ENCODE data around the gene SPATA32. TPM values are rescaled to one million over a fixed set of nuclear protein-coding genes. Genes with fewer than 3 reads are reported as not detected.

The SPATA32 gene
- total RNA-seq, 1 experiment from 2014 or later = 0.15 TPM

DNA sequence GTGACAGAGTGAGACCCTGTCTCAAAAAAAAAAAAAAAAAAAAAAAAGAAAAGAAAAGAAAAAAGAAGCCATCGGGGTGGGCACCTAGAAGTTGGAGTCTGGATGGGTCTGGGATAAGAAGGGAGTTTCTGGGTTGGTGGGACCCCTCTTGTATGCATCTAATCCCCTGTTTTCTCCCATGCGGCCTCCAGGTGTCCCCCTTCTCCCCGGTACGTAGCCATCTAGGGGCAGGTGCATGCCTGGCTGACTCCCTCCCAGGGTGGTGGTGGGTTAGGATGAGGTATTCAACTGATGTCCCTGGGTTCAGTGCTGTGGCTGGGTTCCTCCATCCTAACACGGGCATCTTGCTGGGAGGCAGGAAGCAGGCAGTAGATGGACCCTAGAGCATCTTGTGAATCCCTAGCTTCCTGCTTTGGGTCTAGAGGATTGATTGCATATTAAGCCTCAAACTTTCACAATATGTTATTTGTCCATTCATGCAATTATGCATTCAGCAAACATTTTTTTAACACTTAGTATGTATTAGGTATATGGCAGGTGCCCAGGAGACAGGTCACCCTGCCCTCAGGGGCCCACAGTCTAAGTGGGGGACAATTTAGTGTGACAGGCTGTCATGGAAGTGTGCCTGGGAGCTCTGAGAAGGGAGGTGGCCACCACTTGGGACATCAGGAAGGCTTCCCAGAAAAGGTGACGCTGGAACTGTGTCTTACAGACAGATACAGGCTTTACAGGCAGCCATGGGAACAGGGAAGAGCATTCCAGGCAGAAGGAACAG, 27.1 kb downstream of the SPATA32 start:
- CTCF ChIA-PET = interaction anchor here (0.7 to 3.4 kb wide), 12 partner anchors 9 to 190 kb away, joined by 3 to 34 read pairs (median 4); partner anchors contain the start of genes ACBD4 and MAP3K14
- no peaks in the 10 kb centered on the region for H3K9me2 ChIP-seq (ENCODE audit: insufficient read depth)
- H3K4me3 ChIP-seq (replicated peaks in 1 of 2; ENCODE audit: low read depth in 1 of 2, low read length in 2 of 2) = no peak overlapping the region
- RAD21 ChIA-PET (ENCODE audit: low non-redundant PET in 1 of 2, low total read pairs in 2 of 2, uncharacterized antibody in 2 of 2, unreplicated experiment in 2 of 2) = interaction anchor here in 1 of 2 experiments (1.9 kb wide), 1 partner anchor 16 kb away, joined by 5 read pairs; no protein-coding TSS in a partner anchor
- peak; percentile 57 for ATAC-seq
- TF ChIP-seq, protein P1, sequence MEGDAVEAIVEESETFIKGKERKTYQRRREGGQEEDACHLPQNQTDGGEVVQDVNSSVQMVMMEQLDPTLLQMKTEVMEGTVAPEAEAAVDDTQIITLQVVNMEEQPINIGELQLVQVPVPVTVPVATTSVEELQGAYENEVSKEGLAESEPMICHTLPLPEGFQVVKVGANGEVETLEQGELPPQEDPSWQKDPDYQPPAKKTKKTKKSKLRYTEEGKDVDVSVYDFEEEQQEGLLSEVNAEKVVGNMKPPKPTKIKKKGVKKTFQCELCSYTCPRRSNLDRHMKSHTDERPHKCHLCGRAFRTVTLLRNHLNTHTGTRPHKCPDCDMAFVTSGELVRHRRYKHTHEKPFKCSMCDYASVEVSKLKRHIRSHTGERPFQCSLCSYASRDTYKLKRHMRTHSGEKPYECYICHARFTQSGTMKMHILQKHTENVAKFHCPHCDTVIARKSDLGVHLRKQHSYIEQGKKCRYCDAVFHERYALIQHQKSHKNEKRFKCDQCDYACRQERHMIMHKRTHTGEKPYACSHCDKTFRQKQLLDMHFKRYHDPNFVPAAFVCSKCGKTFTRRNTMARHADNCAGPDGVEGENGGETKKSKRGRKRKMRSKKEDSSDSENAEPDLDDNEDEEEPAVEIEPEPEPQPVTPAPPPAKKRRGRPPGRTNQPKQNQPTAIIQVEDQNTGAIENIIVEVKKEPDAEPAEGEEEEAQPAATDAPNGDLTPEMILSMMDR (IDR thresholded peaks at IDR 0.05 in 2 of 3, conservative IDR thresholded peaks at IDR 0.05 in 1 of 3; ENCODE audit: borderline replicate concordance in 1 of 3, insufficient read depth in 1 of 3, low read depth in 2 of 3, low read length in 2 of 3) = peak; percentile 50 to 66 (median 57); a peak in 5 of 6 replicates
- no peak for TF ChIP-seq EZH2phosphoT487 (IDR thresholded peaks at IDR 0.05; ENCODE audit: borderline replicate concordance)
- POLR2A ChIA-PET = interaction anchor here (0.7 kb wide), 1 partner anchor 64 kb away, joined by 4 read pairs; no protein-coding TSS in a partner anchor
- H3K27me3 ChIP-seq (ENCODE audit: insufficient read depth, low read length) = no peaks in the 10 kb centered on the region
- no peak overlapping the region for H2AFZ ChIP-seq (ENCODE audit: low read depth, low read length, poor library complexity, severe bottlenecking)
- H4K20me1 ChIP-seq (ENCODE audit: insufficient read depth) = no peaks in the 10 kb centered on the region
- H3K9ac ChIP-seq (ENCODE audit: low read length) = no peak overlapping the region
- no peak overlapping the region for H3K4me2 ChIP-seq (ENCODE audit: low read length)
- no peaks in the 10 kb centered on the region for H3K36me3 ChIP-seq (ENCODE audit: control insufficient read depth in 1 of 2, insufficient read depth in 2 of 2, low read length in 2 of 2)
- intact Hi-C loops (cut with micrococcal nuclease) = loop anchor here (1.0 kb wide), 3 partner anchors 16 to 150 kb away; partner anchors contain the start of gene ACBD4
- DNase-seq (ENCODE audit: low read depth, low spot score) = no peak
- no peak overlapping the region for H3K27ac ChIP-seq (ENCODE audit: low read depth, low read length)
- no TSS peak for BruUV-seq (replicated peaks)
- no peaks in the 10 kb centered on the region for H3K79me2 ChIP-seq (ENCODE audit: insufficient read depth, low read length)
- peaks cover 15 to 27% of the 10 kb centered on the region in 2 experiments for H3K4me1 ChIP-seq (ENCODE audit: control insufficient read depth in 1 of 2, insufficient read depth in 2 of 2, low read length in 2 of 2)
- no peaks in the 10 kb centered on the region for H3K9me3 ChIP-seq (ENCODE audit: control insufficient read depth in 1 of 2, insufficient read depth in 1 of 2, low read depth in 1 of 2, low read length in 2 of 2)

DNA sequence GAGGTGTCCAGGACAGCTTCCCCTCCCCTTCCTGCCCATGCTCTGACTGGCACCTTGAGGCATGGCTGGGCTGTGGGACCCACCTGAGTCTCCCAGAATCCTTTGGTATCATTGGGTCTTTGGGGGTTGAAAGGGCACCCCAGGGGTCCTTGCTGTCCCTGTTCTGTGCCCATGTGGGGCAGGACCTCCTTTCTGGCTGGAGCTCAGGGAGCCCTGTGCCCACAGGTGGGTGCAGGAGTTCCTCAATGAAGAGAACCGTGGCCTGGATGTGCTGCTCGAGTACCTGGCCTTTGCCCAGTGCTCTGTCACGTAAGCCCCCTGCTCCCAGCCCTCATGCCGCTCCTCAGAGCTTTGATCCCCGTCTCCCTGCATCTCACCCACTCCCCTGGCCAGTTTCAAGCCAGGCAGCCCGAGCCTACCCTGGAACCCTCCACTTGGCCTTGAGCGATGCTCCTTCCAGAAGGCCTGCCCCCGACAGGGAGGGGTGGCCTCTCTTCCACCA, 28.4 kb downstream of the SPATA32 start:
- no peak for ATAC-seq

More for the DNA sequence above, 28.4 kb downstream of the SPATA32 start:
- no peaks in the 10 kb centered on the region for H3K9me3 ChIP-seq (ENCODE audit: control insufficient read depth in 1 of 2, insufficient read depth in 1 of 2, low read depth in 1 of 2, low read length in 2 of 2)
- TF ChIP-seq SRF (IDR thresholded peaks at IDR 0.05; ENCODE audit: low read depth) (no peak), ELF1 (IDR thresholded peaks at IDR 0.05; ENCODE audit: borderline replicate concordance, low read depth) (no peak), TCF7L2 (IDR thresholded peaks at IDR 0.05; ENCODE audit: borderline replicate concordance, extremely low read depth, insufficient read depth, insufficient read length) (no peak), JUND (IDR thresholded peaks at IDR 0.05) (no peak)
- H3K79me2 ChIP-seq (ENCODE audit: insufficient read depth, low read length) = no peaks in the 10 kb centered on the region
- RAD21 ChIA-PET (ENCODE audit: low non-redundant PET in 1 of 2, low total read pairs in 2 of 2, uncharacterized antibody in 2 of 2, unreplicated experiment in 2 of 2) = no interaction called here
- no peak for DNase-seq (ENCODE audit: low read depth, low spot score)
- no peak overlapping the region for H3K4me2 ChIP-seq (ENCODE audit: low read length)
- no peak overlapping the region for H2AFZ ChIP-seq (ENCODE audit: low read depth, low read length, poor library complexity, severe bottlenecking)
- CTCF ChIA-PET = interaction anchor here (1.1 to 5.9 kb wide), 3 partner anchors 14 to 98 kb away, joined by 3 to 55 read pairs (median 5); partner anchors contain the start of gene ACBD4
- H3K36me3 ChIP-seq (ENCODE audit: control insufficient read depth in 1 of 2, insufficient read depth in 2 of 2, low read length in 2 of 2) = no peaks in the 10 kb centered on the region
- H3K9ac ChIP-seq (ENCODE audit: low read length) = no peak overlapping the region
- POLR2A ChIA-PET = no interaction called here
- no peak overlapping the region for H3K27ac ChIP-seq (ENCODE audit: low read depth, low read length)
- no TSS peak for BruUV-seq (replicated peaks)
- no peaks in the 10 kb centered on the region for H3K27me3 ChIP-seq (ENCODE audit: insufficient read depth, low read length)
- intact Hi-C loops (cut with micrococcal nuclease) = no loop called here
- no peaks in the 10 kb centered on the region for H3K9me2 ChIP-seq (ENCODE audit: insufficient read depth)
- H3K4me1 ChIP-seq (ENCODE audit: control insufficient read depth in 1 of 2, insufficient read depth in 2 of 2, low read length in 2 of 2) = peaks cover 26 to 41% of the 10 kb centered on the region in 2 experiments
- no peaks in the 10 kb centered on the region for H4K20me1 ChIP-seq (ENCODE audit: insufficient read depth)
- no peak overlapping the region for H3K4me3 ChIP-seq (replicated peaks in 1 of 2; ENCODE audit: low read depth in 1 of 2, low read length in 2 of 2)

Measured in HCT116 (cell line).